GM13977 (cell line): ENCODE data around the gene NTRK3.

Experiments
- DNase-seq: peaks from one replicate; pipeline ENCODE4 v3.0.0; 2012; ENCODE audit warnings: low spot score
- in situ Hi-C: fragments of 300-500 bp; cut with MboI; formaldehyde crosslinking; loops from one replicate; pipeline ENCODE4 v1.12.0; 2022; ENCODE audit warnings: low sequenced_read_pairs, low pct_unique_long_range_greater_than_20kb, mixed read lengths, inconsistent platforms; ENCODE audit not compliant: unreplicated experiment
- TF ChIP-seq, protein P1 (sequence below): IDR thresholded peaks from 2 replicates; pipeline ENCODE4 v1.5.1; 2012; ENCODE audit warnings: mild to moderate bottlenecking, control low read depth; ENCODE audit not compliant: insufficient read depth; ENCODE audit errors: extremely low read depth, missing control alignments

The NTRK3 gene

DNA sequence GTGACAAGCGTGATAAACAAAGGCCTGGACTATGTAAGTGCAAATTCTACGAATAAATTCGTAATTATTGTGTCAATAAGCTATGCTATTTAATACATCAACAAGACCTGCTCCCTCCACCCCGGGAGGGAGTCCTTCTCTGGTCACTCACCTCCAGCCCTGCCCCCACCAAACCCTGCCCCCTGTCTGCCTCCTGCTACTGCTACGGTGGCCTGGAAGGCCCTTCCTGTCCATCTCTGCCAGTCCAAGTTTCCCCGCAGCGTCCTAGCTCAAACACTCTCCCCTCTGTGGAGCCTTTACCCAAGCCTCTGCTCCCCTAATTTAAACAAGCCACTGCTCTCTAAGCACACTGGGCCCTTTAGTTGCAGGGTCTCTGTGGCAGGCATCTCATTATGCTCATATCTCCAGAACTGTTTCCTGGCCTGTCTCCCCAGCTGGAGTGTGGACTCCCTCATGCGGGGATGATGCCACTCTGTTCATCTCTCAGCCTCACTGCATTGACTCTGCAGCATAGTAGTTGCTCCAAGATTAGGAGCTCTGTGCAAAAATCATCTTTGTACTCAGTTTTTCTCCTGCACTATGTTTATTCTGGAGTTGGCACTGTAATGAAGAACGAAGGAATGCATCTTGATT is 241.2 kb downstream of the NTRK3 start:
- in situ Hi-C loops, result no loop called here

DNA sequence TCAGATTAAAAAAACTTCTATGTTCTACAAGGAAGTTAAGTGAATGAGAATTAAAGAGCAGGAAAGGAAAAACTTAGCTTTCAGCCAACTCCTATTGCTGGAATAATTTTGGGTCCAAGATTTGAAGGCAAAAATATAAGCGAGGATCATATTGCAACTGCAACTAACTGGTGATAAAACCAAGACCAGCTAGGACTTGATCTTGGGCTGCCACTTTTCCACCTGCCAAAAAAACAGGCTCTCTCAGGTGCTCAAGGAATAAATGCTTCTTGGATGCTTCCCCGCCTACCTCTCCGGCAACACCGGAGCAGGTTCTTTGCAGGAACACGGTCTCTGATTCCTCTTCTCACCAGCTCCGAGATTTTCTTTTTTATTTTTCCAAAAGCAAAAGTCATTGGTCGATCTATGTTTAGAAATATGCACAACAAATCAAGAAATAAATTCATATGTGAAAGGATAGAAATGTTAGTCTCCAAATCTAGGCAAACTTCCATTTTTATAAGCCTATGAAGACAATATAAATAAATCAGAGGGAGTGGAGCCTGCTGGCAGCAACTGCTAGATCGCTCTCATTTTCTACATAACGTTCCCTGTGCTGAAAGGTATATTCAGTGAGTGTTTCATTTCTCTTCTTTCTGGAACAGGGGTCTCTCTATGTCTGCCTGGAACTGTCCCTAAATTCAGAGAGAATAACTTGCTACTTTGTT is 241.9 kb downstream of the NTRK3 start:
- in situ Hi-C loops, result no loop called here
- TF ChIP-seq, protein P1, sequence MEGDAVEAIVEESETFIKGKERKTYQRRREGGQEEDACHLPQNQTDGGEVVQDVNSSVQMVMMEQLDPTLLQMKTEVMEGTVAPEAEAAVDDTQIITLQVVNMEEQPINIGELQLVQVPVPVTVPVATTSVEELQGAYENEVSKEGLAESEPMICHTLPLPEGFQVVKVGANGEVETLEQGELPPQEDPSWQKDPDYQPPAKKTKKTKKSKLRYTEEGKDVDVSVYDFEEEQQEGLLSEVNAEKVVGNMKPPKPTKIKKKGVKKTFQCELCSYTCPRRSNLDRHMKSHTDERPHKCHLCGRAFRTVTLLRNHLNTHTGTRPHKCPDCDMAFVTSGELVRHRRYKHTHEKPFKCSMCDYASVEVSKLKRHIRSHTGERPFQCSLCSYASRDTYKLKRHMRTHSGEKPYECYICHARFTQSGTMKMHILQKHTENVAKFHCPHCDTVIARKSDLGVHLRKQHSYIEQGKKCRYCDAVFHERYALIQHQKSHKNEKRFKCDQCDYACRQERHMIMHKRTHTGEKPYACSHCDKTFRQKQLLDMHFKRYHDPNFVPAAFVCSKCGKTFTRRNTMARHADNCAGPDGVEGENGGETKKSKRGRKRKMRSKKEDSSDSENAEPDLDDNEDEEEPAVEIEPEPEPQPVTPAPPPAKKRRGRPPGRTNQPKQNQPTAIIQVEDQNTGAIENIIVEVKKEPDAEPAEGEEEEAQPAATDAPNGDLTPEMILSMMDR, result no peak
- no peak for DNase-seq

More for the DNA sequence above, 241.2 kb downstream of the NTRK3 start:
- no peak for DNase-seq
- TF ChIP-seq, protein P1, result no peak

DNA sequence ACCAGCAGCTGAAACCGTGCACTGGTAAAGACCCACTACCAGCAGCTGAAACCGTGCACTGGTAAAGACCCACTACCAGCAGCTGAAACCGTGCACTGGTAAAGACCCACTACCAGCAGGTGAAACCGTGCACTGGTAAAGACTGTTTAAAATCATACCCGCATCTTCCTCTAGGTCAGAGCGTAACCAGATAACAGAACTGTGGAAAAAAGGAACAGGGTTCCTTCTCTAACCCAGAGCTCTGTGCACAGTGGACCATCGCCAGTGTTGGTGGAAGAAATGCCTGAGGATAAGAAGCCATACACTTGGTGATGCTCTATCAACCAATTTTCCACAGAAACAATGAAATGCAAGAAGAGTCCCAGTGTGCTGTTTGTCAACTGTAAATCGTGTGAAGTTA is 243.4 kb downstream of the NTRK3 start:
- no peak for DNase-seq
- TF ChIP-seq, protein P1, result no peak
- in situ Hi-C loops, result no loop called here

DNA sequence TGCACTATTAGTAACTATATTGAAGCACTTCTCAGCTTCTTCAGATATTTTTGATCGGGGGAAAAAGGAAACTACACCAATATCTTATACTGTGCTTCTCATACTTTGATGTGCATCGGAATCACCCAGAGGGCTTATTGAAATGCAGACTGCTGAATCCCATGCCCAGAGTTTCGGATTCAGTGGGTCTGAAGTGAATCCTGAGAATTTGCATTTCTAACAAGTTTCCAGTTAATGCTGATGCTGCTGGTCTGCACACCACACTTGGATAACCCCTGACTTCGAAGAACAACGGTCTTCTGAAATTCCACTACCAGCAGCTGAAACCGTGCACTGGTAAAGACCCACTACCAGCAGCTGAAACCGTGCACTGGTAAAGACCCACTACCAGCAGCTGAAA is 243.9 kb downstream of the NTRK3 start:
- in situ Hi-C loops, result no loop called here
- TF ChIP-seq, protein P1, result no peak

DNA sequence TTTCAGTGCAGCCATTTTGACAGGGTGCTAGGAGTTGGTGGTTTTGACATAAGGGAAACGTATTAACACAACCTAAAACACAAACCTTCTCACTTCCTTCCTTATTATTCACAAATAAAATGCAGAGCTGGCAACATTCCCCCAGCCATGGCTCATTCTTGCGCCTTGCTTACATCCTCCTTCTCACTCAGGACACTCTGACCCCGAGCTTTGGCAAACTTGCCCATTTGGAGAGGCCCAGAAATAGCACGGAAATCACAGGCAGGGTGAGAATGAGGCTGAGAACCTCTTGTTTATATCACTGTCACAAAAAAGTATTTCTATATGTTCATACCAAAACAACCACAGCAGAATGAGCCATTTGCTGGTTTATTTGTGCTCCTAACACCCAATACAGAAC is 244.3 kb downstream of the NTRK3 start:
- in situ Hi-C loops, result no loop called here

More for the DNA sequence above, 243.9 kb downstream of the NTRK3 start:
- DNase-seq, result no peak

DNA sequence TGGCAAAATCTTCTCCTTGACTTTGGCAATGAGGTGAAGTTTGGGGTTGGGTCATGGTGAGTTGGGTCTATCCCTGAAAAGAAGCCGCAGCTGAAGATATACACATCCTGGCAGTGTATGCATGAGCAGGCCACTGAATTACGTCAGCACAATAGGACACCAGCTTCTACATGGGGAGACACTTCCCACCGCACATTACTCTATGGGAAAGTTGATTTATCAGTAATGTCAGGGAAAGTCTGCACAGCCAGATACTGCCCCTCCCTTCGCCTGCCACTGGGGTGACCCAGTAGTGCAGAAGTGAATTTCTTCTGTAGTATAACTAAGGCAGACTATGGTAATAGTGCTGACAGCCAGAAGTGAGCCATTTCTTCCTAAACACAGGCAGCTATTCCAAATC is 245.0 kb downstream of the NTRK3 start:
- no peak for DNase-seq
- TF ChIP-seq, protein P1, result no peak
- in situ Hi-C loops, result no loop called here

More for the DNA sequence above, 244.3 kb downstream of the NTRK3 start:
- no peak for DNase-seq
- TF ChIP-seq, protein P1, result no peak
